K562 (cell line): Measurements from ENCODE around the gene PRKCE. TPM values are rescaled to one million over a fixed set of nuclear protein-coding genes. Genes with fewer than 3 reads are reported as not detected.

Source experiments
- CEBPB ChIP-seq: fragments of 450-650 bp; IDR thresholded peaks from 2 replicates; pipeline ENCODE4 v1.6.1; 2016; ENCODE audit warnings: missing genetic modification characterization, missing compliant biosample characterization
- FOXM1 ChIP-seq, 2 experiments: fragments of 450-650 bp in 1 of 2; sonication (generic) in 1 of 2; formaldehyde crosslinking in 1 of 2; IDR thresholded peaks; 2 replicates each; pipeline versions ENCODE4 v1.6.1 to v1.9.0; 2017 to 2022; ENCODE audit warnings: low read depth in 2 of 2, mild to moderate bottlenecking in 2 of 2, missing genetic modification reagents in 1 of 2, moderate library complexity in 1 of 2
- SMAD4 ChIP-seq: fragments of 250-450 bp; sonication (Bioruptor Pico); conservative IDR thresholded peaks from 2 replicates; pipeline ENCODE4 v1.8.0; 2021; ENCODE audit warnings: inconsistent platforms, mild to moderate bottlenecking, moderate library complexity
- SMARCE1 ChIP-seq: fragments of 450-650 bp; IDR thresholded peaks from 2 replicates; pipeline ENCODE4 v1.7.1; 2016; ENCODE audit warnings: mild to moderate bottlenecking
- ZBTB1 ChIP-seq: sonication (generic); formaldehyde crosslinking; IDR thresholded peaks from 2 replicates; pipeline ENCODE4 v1.8.1; 2023; ENCODE audit warnings: missing genetic modification reagents, low read depth, mild to moderate bottlenecking, borderline replicate concordance
- polyA plus RNA-seq, 8 experiments: library from polyadenylated mRNA; depleted of rRNA in 4 of 8; stranded (reverse) in 5 of 8; unstranded in 3 of 8; fragments of >200 nt; fragmentation: Nextera tagmentation in 2 of 8; fragmentation: Illumina TruSeq in 1 of 8; extraction: Ambion mirVana in 2 of 8; extraction: Trizol in 1 of 8; gene quantifications; 2 replicates each; pipeline versions ENCODE4 v1.2.1 to v1.2.3, GENCODE V29; 2011 to 2014; ENCODE audit warnings: inconsistent platforms in 1 of 8, missing spikeins in 1 of 8
- total RNA-seq, 7 experiments: library from RNA; depleted of rRNA in 6 of 7; stranded (reverse); fragments of >200 nt in 6 of 7; fragmentation: Illumina TruSeq in 2 of 7; extraction: Trizol in 2 of 7; gene quantifications; 2 replicates each; pipeline versions ENCODE4 v1.2.1 to v1.2.3, GENCODE V29; 2011 to 2021; ENCODE audit warnings: low replicate concordance in 1 of 7
- TF ChIP-seq, protein P1 (sequence below): fragments of 200-600 bp; sonication (generic); IDR thresholded peaks from one replicate; pipeline ENCODE4 v1.6.1; 2012; ENCODE audit warnings: mild to moderate bottlenecking, low read depth, low read length, inconsistent platforms
- TF ChIP-seq, protein P2 (sequence below): sonication (generic); formaldehyde crosslinking; IDR thresholded peaks from 2 replicates; pipeline ENCODE4 v1.8.0; 2023; ENCODE audit warnings: mild to moderate bottlenecking, missing genetic modification reagents

PRKCE gene
- total and polyA plus RNA-seq, 9 of the 15 experiments (the other 6 are each of a cell fraction or from before 2014, with no cell fraction given): 0.06 to 1.0 (median 0.22) TPM; not detected in 1

DNA sequence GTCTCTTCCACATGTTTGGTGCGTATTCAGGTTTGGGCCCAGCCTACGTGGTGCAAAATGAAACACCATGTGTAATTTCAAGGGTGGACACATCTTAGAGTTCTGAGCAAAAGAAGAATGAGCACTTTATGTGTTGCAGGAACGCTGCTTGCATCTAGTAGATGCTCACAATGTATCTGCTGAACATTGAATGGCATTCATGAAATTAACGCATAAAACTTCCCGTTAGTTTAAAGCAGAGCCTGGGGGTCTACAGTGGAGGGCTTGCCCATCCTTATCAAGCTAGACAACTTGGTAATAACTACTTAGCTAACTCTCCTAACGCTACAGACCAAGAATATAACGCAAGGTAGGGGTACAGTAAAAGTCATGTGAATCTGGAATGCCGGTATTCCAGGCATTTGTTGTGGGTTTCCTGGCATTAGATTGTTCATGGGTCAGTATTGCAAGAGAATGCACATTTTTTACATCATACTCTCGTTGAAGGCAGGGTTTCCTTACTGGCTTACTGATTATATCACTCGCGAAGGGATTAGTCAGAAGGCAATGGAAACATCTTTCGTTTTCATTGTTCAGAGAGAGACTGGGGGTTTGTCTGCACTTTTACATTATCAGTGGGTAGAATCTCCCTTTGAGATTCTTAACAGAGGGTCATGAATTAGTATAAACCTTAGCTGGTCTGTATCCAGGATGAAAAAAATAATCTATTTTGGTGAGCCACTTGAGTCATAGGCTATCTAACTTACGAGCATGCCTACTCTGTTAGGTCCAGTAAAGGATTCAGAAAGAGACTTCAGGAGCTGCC, 416.2 kb downstream of the PRKCE start (continued):
- TF ChIP-seq, protein P1, sequence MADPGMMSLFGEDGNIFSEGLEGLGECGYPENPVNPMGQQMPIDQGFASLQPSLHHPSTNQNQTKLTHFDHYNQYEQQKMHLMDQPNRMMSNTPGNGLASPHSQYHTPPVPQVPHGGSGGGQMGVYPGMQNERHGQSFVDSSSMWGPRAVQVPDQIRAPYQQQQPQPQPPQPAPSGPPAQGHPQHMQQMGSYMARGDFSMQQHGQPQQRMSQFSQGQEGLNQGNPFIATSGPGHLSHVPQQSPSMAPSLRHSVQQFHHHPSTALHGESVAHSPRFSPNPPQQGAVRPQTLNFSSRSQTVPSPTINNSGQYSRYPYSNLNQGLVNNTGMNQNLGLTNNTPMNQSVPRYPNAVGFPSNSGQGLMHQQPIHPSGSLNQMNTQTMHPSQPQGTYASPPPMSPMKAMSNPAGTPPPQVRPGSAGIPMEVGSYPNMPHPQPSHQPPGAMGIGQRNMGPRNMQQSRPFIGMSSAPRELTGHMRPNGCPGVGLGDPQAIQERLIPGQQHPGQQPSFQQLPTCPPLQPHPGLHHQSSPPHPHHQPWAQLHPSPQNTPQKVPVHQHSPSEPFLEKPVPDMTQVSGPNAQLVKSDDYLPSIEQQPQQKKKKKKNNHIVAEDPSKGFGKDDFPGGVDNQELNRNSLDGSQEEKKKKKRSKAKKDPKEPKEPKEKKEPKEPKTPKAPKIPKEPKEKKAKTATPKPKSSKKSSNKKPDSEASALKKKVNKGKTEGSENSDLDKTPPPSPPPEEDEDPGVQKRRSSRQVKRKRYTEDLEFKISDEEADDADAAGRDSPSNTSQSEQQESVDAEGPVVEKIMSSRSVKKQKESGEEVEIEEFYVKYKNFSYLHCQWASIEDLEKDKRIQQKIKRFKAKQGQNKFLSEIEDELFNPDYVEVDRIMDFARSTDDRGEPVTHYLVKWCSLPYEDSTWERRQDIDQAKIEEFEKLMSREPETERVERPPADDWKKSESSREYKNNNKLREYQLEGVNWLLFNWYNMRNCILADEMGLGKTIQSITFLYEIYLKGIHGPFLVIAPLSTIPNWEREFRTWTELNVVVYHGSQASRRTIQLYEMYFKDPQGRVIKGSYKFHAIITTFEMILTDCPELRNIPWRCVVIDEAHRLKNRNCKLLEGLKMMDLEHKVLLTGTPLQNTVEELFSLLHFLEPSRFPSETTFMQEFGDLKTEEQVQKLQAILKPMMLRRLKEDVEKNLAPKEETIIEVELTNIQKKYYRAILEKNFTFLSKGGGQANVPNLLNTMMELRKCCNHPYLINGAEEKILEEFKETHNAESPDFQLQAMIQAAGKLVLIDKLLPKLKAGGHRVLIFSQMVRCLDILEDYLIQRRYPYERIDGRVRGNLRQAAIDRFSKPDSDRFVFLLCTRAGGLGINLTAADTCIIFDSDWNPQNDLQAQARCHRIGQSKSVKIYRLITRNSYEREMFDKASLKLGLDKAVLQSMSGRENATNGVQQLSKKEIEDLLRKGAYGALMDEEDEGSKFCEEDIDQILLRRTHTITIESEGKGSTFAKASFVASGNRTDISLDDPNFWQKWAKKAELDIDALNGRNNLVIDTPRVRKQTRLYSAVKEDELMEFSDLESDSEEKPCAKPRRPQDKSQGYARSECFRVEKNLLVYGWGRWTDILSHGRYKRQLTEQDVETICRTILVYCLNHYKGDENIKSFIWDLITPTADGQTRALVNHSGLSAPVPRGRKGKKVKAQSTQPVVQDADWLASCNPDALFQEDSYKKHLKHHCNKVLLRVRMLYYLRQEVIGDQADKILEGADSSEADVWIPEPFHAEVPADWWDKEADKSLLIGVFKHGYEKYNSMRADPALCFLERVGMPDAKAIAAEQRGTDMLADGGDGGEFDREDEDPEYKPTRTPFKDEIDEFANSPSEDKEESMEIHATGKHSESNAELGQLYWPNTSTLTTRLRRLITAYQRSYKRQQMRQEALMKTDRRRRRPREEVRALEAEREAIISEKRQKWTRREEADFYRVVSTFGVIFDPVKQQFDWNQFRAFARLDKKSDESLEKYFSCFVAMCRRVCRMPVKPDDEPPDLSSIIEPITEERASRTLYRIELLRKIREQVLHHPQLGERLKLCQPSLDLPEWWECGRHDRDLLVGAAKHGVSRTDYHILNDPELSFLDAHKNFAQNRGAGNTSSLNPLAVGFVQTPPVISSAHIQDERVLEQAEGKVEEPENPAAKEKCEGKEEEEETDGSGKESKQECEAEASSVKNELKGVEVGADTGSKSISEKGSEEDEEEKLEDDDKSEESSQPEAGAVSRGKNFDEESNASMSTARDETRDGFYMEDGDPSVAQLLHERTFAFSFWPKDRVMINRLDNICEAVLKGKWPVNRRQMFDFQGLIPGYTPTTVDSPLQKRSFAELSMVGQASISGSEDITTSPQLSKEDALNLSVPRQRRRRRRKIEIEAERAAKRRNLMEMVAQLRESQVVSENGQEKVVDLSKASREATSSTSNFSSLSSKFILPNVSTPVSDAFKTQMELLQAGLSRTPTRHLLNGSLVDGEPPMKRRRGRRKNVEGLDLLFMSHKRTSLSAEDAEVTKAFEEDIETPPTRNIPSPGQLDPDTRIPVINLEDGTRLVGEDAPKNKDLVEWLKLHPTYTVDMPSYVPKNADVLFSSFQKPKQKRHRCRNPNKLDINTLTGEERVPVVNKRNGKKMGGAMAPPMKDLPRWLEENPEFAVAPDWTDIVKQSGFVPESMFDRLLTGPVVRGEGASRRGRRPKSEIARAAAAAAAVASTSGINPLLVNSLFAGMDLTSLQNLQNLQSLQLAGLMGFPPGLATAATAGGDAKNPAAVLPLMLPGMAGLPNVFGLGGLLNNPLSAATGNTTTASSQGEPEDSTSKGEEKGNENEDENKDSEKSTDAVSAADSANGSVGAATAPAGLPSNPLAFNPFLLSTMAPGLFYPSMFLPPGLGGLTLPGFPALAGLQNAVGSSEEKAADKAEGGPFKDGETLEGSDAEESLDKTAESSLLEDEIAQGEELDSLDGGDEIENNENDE: no peak
- TF ChIP-seq FOXM1 (IDR thresholded peaks at IDR 0.05; ENCODE audit: low read depth) (no peak; the same call in 1 of the 2 replicates), FOXM1 (CRISPR knock-in tag; IDR thresholded peaks at IDR 0.05; ENCODE audit: low read depth) (no peak), SMAD4 (CRISPR knock-in tag) (peak; percentile 43), CEBPB (tag) (peak; percentile 65), ZBTB1 (CRISPR knock-in tag) (no peak), SMARCE1 (peak; percentile 71; the same call in 1 of the 2 replicates)
- TF ChIP-seq, protein P2, sequence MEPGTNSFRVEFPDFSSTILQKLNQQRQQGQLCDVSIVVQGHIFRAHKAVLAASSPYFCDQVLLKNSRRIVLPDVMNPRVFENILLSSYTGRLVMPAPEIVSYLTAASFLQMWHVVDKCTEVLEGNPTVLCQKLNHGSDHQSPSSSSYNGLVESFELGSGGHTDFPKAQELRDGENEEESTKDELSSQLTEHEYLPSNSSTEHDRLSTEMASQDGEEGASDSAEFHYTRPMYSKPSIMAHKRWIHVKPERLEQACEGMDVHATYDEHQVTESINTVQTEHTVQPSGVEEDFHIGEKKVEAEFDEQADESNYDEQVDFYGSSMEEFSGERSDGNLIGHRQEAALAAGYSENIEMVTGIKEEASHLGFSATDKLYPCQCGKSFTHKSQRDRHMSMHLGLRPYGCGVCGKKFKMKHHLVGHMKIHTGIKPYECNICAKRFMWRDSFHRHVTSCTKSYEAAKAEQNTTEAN: no peak
